Mononuclear cell (primary cell): ENCODE results near the gene BEND5. TPM values are rescaled to one million over a fixed set of nuclear protein-coding genes. Genes with fewer than 3 reads are reported as not detected.
A peak's percentile ranks its signal among the peaks of the same experiment; 100 is the strongest.

ENCODE experiments used
- H3K27me3 ChIP-seq: 2 replicates; pipeline ENCODE4 v1.6.0; 2011; ENCODE audit warnings: low read length, control low read depth; ENCODE audit not compliant: insufficient read depth
- H3K4me1 ChIP-seq: 2 replicates; pipeline ENCODE4 v1.5.1; 2011; ENCODE audit warnings: mild to moderate bottlenecking, low read length, control low read depth; ENCODE audit not compliant: insufficient read depth
- H3K4me3 ChIP-seq: 2 replicates; pipeline ENCODE4 v1.5.1; 2011; ENCODE audit warnings: mild to moderate bottlenecking, low read length, moderate library complexity
- H3K9me3 ChIP-seq: 2 replicates; pipeline ENCODE4 v1.5.1; 2011; ENCODE audit warnings: low read depth, mild to moderate bottlenecking, control low read depth, low read length
- total RNA-seq: library from RNA; depleted of rRNA; stranded (reverse); fragments of >200 nt; gene quantifications from one replicate; pipeline ENCODE4 v1.2.3, GENCODE V29; 2012

BEND5 gene
- total RNA-seq, 1 donor: 5.1 TPM

DNA sequence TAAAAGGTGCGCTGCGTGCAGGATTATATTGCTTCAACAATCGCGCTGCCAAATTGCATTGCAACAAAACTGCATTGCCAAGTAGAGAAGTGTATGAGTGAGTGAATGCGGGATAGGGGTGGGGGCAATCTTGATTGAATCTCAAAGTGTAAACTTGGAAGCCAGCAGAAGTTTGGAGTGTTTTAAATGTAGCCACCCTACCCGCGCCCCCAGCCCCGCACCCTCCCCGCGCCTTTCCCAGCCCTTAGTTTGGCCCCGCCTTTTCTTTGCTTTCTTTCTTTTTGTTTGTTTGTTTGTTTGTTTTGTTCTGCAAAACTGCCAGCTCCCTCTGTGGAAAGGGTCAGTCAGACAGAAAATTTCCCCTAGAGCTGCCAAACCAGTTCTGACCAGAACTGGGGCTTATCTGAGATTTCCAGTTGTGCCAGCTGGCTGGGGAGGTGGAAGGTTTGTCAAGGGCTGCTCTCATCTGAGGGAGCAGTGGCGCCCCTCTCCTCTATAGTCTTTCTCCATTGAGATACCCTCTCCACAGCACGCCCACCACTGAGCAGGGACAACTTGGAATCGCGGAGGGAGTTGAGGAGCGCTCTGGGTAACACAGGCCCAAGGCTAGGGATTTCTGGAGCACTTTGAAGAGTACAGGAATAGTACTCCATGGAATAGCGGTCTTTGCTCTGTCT lies 666 bp upstream of the BEND5 start:
- Histone ChIP-seq H3K9me3 (no peaks in the 10 kb centered on the region), H3K27me3 (no peaks in the 10 kb centered on the region), H3K4me1 (peaks cover 17% of the 10 kb centered on the region), H3K4me3 (peak overlapping the region; percentile 51)

DNA sequence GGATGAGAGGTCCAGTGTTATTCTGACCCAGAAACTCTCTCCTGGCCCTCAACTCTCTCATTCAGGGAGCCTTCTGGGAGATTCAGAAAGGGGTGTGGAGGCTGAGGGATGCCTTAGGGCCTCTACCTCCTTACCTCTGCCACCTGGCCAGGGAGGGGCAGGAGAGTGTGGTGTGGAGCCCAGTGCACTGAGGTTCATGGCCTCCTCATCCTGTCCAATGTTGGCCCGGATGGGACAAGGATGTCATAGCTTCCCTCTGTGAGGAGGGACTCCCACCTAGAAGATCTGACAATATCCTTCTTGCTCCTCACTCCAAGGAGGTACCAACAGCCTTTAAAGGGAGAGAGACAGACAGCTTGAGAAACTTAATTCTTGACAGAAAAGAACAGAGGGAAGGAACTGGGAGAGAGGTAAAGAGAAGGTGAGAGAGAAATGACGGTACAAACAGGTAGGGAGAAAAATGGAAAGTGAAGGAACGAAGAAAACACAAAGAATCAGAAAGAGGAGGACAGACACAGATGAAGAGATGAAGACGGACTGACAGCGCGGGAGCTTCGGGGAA lies 779 bp downstream of the BEND5 start:
- Histone ChIP-seq H3K27me3 (no peaks in the 10 kb centered on the region), H3K4me1 (peaks cover 17% of the 10 kb centered on the region), H3K4me3 (peak overlapping the region; percentile 51), H3K9me3 (no peaks in the 10 kb centered on the region)

DNA sequence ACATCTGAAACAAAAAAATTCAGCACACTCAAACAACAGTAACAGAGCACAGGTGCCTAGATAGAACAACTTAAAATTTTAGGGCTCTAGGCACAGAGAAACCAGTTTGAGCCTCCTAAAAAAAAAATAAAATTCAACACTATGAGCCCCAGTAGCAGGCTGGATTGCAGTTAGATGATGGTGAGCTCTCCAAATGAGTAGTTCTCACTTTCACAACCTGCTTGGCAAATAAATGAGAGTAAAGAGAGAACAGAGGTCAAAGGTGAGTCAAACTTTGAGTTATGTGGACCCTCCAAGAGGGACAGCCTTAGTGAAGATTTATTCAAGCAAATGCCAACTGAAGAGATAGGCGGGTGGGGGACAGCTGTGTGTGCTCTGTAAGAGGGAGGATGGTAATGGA lies 3.6 kb downstream of the BEND5 start:
- Histone ChIP-seq H3K4me1 (peaks cover 29% of the 10 kb centered on the region), H3K27me3 (no peaks in the 10 kb centered on the region), H3K4me3 (no peak overlapping the region), H3K9me3 (no peaks in the 10 kb centered on the region)

DNA sequence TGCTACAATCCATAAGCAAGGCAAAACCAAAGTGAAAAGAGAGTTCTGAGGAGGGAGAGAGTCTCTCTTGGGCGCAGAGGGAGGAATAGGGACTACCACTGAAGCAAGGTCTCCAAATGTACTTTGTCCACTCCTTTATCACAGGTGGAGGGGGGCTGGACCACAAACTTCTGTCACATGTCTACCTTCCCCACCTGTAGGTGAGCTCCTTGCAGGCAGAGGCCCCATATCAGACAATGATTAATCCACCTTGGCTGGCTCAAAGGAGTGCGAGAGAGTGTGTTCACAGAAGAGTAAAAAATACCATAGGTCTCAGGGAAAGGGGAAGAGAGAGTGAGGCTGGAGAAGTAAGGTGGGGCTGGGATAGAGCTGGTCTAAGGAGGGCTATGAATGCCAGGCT lies 4.5 kb downstream of the BEND5 start:
- H3K4me1 ChIP-seq: peaks cover 27% of the 10 kb centered on the region
- H3K4me3 ChIP-seq: no peak overlapping the region
- no peaks in the 10 kb centered on the region for H3K9me3 ChIP-seq
- H3K27me3 ChIP-seq: no peaks in the 10 kb centered on the region

DNA sequence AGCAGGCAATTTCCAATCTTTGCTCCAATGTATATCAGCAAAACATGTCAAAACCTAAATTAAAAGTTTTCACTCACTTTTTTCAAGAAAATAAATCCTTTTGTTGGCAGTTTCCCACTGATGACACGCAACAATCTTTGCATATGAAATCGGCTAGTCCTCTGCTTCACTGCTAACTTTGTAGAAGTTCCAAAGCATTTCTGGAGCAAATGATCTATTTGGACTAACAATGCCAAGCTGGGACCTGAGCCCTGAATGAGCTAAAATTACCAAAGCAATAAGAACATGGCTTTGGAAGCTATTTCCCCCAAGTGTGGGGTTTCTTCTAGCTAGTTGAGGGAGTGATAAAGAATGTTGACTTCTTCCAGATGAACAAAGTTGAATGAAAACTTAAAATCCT lies 5.1 kb downstream of the BEND5 start:
- Histone ChIP-seq H3K4me3 (no peak overlapping the region), H3K27me3 (no peaks in the 10 kb centered on the region), H3K4me1 (peaks cover 30% of the 10 kb centered on the region), H3K9me3 (no peaks in the 10 kb centered on the region)

DNA sequence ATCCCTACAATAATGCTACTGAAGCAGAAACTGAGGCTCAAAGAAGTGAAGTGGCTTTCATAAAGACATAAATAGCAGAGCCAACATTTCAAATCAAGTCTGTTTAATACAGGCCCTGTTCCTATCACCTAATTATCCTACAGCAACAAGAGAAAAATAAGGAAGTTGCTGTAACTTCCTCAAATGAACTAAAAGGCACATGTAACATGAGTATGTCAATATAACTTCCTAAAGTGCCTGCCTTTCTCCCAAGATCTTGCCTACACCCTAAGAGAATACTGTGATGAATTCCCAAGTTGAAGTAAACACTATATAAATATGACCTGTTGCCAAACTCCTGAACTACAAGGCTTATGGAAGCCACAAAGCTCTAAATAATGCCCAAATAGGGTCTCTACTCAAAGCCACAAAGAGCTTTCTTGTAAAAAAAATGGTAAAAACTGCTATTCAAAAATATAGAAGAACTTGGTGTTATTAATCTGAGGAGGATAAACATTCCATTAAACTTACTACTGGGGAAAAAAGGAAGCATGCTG lies 8.6 kb downstream of the BEND5 start:
- Histone ChIP-seq H3K4me1 (peaks cover 24% of the 10 kb centered on the region), H3K9me3 (no peaks in the 10 kb centered on the region), H3K4me3 (no peak overlapping the region), H3K27me3 (no peaks in the 10 kb centered on the region)

DNA sequence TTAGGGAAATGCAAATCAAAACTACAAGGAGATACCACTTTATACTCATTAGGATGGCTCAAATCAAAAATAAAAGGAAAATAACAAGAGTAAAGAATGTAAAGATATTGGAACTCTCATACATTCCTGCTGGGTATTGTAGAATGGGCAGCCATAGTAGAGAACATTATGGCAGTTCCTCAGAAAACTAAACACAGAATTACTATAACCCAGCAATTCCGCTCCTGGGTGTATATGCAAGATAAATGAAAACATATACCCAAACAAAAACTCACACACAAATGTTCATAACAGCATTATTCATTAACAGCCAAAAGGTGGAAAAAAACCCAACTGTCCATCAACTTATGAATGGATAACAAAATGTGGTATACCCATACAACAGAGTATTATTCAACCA lies 11.4 kb downstream of the BEND5 start:
- Histone ChIP-seq H3K27me3 (no peaks in the 10 kb centered on the region), H3K9me3 (no peaks in the 10 kb centered on the region), H3K4me3 (no peak overlapping the region), H3K4me1 (peaks cover 24% of the 10 kb centered on the region)

DNA sequence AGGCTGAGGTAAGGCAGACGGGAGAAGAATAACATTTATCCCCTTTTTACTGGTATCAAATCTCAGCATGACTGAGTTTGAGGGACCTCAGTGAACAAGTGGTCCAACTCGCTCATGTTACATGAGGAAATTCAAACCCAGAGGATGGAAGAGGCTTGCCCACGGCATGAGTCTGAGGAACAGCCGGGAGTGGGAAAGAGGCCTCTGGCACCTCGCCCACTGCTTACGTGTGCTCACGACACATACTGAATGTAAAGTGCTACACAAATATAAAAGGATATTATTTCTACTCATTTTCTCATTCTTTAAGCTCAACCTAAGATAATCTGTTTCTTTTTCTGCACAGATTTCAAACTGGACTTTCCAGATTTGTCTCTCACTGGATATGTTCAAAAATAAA lies 14.7 kb downstream of the BEND5 start:
- Histone ChIP-seq H3K4me1 (peaks cover 5% of the 10 kb centered on the region), H3K27me3 (no peaks in the 10 kb centered on the region)

DNA sequence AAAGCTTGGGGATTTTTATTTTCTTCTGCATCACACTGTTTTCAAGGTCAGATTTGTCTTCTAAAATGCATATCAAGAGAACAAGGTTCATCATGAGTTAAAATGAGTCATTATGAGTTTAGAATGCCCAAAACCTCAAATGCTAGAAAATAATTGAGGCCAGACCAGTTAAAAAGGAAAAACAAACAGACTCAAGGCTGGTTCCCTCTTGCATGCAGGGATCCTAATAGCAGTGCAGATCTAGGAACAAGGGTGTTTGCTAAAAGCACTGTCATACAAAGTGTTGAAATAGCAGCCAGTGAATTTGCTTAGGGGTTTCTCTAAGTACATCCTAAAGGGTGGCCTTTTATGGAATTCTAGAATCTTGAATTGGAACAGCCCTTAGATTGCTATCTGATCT lies 15.3 kb downstream of the BEND5 start:
- Histone ChIP-seq H3K4me3 (no peak overlapping the region), H3K27me3 (no peaks in the 10 kb centered on the region), H3K9me3 (no peaks in the 10 kb centered on the region), H3K4me1 (peaks cover 2% of the 10 kb centered on the region)

More for the DNA sequence above, 14.7 kb downstream of the BEND5 start:
- no peak overlapping the region for H3K4me3 ChIP-seq
- no peaks in the 10 kb centered on the region for H3K9me3 ChIP-seq

DNA sequence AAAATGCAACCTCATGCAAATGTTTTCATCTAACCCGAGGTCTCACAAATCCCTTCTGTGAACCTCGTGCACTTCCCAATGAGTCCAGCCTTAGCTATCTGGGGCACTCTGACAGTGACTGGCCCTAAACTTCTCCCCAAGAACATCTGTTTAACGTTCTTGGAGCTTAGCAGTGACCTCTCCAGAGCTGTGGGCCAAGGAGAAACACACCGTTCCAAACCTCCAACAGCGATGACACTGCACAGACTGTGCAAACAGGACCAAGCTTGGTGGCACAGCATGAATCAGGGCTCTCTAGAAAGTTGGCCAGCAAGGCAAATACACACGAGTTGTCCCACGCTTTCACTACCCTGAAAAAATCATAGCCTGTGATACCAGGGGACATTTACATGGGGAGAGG lies 15.8 kb downstream of the BEND5 start:
- H3K9me3 ChIP-seq: no peaks in the 10 kb centered on the region
- H3K4me1 ChIP-seq: no peaks in the 10 kb centered on the region
- no peaks in the 10 kb centered on the region for H3K27me3 ChIP-seq
- no peak overlapping the region for H3K4me3 ChIP-seq

DNA sequence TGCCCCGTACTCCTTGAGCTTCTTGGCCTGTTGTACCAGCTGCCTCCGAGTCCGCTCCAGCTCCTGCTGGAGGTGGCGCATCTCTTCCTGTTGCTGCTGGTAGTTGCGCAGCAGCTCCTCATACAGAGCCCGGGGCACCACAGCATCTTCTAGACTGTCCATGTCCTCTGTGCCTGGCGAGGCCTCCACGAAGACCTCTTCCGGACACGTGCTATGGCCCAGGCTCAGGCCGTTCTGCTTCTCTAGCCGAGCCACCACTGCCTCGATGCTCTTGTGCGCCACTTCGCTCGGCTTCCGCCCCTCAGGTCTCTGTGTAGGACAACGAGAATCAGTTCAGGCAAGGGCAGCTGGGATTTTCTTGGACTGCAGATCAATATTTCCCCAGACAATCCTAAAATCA lies 17.7 kb downstream of the BEND5 start:
- Histone ChIP-seq H3K9me3 (no peaks in the 10 kb centered on the region), H3K4me1 (no peaks in the 10 kb centered on the region), H3K27me3 (no peaks in the 10 kb centered on the region), H3K4me3 (no peak overlapping the region)

DNA sequence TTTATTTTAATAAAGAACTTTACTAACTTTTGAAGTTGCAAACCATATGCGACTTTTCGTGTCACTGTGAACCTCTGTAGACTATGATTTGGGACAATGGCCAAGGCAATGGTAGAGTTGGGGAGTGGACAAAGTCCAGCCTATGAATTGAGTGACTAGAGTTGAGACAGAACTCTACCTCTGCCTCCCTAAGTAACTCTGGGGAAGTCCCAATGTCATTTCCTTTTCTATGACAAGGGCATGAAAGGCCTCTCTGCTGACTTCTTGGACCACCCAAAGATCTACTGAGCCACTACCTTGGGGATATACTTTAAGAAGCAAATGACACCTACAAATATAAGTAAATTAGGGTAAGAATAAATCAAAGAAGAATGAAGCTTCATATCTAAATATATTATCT lies 19.3 kb downstream of the BEND5 start:
- no peak overlapping the region for H3K4me3 ChIP-seq
- no peaks in the 10 kb centered on the region for H3K4me1 ChIP-seq
- no peaks in the 10 kb centered on the region for H3K27me3 ChIP-seq
- H3K9me3 ChIP-seq: no peaks in the 10 kb centered on the region

DNA sequence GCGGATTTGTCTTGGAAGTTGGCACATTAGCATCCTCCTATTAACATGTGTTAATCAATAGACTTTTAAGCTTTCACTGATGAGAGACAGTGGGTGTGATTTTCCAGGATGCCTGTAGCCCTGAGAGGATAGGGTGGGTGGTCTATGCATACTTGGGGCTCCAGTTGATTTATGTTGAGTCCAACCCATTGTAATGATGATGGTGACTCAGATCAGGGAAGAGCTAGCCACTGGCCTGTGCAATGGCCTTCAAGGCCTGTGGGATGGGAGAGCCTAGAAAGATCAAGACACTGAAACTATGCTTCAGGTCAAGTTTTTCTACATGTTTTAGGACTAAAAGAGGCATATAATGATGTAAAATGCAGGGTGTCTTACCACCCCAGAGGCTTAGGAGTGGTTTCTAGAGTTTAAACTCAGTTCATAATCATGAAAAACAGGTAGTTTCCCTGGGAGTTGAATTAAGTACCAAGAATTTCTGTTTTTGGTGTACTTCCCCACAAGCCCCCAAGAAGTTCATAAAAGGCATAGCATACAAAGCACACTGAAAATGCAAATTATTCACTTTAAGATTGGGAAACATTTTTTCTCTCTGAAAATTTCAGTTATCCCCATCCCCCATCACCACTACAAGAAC lies 19.9 kb downstream of the BEND5 start:
- no peaks in the 10 kb centered on the region for H3K27me3 ChIP-seq
- no peak overlapping the region for H3K4me3 ChIP-seq
- no peaks in the 10 kb centered on the region for H3K4me1 ChIP-seq
- H3K9me3 ChIP-seq: no peaks in the 10 kb centered on the region

DNA sequence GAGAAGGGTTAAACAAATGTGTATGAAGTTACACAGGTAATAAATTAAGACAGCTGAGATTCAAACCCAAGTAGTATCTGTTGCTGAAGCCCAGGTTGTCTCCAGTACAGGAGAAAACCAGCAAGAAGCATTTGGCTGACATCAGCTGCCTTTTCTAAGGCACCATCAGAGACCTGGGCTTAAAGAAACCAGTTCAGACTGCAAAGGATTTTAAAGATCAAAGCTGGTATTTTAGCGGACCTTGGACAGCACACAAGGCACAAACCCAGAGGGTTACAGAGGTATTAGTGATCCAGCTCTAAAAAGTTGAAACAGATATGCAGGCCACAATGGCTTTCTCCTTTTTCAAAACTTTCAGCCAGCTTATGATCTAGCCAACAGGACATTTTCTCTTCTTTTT lies 23.4 kb downstream of the BEND5 start:
- peaks cover 19% of the 10 kb centered on the region for H3K4me1 ChIP-seq
- no peak overlapping the region for H3K4me3 ChIP-seq
- no peaks in the 10 kb centered on the region for H3K9me3 ChIP-seq
- H3K27me3 ChIP-seq: no peaks in the 10 kb centered on the region

DNA sequence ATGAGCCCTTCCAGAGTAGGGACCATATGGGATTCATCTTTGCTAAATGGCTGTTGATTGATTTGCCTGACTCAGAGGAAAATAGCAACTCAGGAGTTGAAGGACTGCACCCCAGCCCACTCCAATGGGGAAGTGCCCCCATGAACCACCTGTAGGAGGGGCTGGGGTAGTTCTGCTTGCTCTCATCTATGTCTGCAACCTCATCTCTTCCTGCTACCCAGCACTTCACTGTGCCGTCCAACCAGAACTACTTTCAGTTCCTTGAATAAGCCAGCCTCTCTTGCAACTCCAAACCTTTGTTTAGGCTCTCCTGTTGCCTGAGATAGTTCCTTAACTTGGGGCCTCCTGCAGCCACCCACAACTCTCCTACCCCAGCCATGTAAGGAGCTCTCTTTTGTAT lies 26.6 kb downstream of the BEND5 start:
- H3K27me3 ChIP-seq: no peaks in the 10 kb centered on the region
- no peaks in the 10 kb centered on the region for H3K9me3 ChIP-seq
- H3K4me1 ChIP-seq: peaks cover 19% of the 10 kb centered on the region
- H3K4me3 ChIP-seq: no peak overlapping the region

DNA sequence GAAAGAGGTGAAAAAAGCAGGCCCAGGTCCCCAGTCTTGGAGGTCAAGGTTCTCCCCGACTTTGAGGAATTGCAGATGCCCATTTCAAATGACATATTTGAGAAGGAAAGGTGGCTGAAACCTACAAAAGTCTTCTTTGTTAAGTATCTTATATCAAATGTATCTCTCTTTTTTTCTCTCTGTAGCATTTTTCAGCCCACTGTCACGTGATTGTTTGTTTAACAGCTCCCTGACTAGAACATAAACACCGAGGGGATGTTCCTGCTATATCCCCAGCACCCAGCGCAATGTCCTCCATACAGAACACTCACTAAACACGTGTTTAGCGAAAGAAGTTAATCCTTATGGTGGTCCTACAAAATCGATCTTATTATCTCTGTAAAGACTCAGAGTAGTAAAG lies 27.6 kb downstream of the BEND5 start:
- no peak overlapping the region for H3K4me3 ChIP-seq
- H3K27me3 ChIP-seq: no peaks in the 10 kb centered on the region
- H3K9me3 ChIP-seq: no peaks in the 10 kb centered on the region
- H3K4me1 ChIP-seq: peaks cover 19% of the 10 kb centered on the region
